HG02678 (cell line): ENCODE measurements around the gene TBC1D9B.
"Not testable (repeated sequence)": the region's sequence is repeated elsewhere in the genome, so short reads cannot be mapped to it uniquely, and the experiment has no call there.

Source experiments
- ATAC-seq: cut with Tn5 transposase; IDR thresholded peaks from one replicate; pipeline ENCODE4 v1.9.1; 2021; ENCODE audit warnings: mild to moderate bottlenecking, moderate library complexity; ENCODE audit not compliant: unreplicated experiment

The TBC1D9B gene

GRCh38 chr5:179886190-179886911 is 21.3 kb downstream of the TBC1D9B start:
- ATAC-seq: no peak

GRCh38 chr5:179885491-179886090 is 22.1 kb downstream of the TBC1D9B start:
- ATAC-seq: no peak

GRCh38 chr5:179883163-179883562 is 24.5 kb downstream of the TBC1D9B start:
- ATAC-seq: no peak

GRCh38 chr5:179882338-179882737 is 25.4 kb downstream of the TBC1D9B start:
- ATAC-seq: no peak

- ATAC-seq: no peak
Measured at GRCh38 chr5:179880848-179881590, 26.7 kb downstream of the TBC1D9B start.

GRCh38 chr5:179880066-179880650 is 27.5 kb downstream of the TBC1D9B start:
- ATAC-seq: no peak

- no peak for ATAC-seq
Measured at GRCh38 chr5:179879690-179880010, 28.0 kb downstream of the TBC1D9B start.

GRCh38 chr5:179879003-179879689 is 28.6 kb downstream of the TBC1D9B start:
- no peak for ATAC-seq

GRCh38 chr5:179878222-179879002 is 29.3 kb downstream of the TBC1D9B start:
- ATAC-seq: no peak

GRCh38 chr5:179876610-179876952 is 31.1 kb downstream of the TBC1D9B start:
- no peak for ATAC-seq

- no peak for ATAC-seq
Measured at GRCh38 chr5:179875741-179876609, 31.7 kb downstream of the TBC1D9B start.

GRCh38 chr5:179874536-179875292 is 33.0 kb downstream of the TBC1D9B start:
- no peak for ATAC-seq

- ATAC-seq: no peak
Measured at GRCh38 chr5:179874136-179874535, 33.6 kb downstream of the TBC1D9B start.

- no peak for ATAC-seq
Measured at GRCh38 chr5:179873588-179874110, 34.0 kb downstream of the TBC1D9B start.

GRCh38 chr5:179872828-179873575 is 34.7 kb downstream of the TBC1D9B start:
- no peak for ATAC-seq

GRCh38 chr5:179872055-179872827 is 35.5 kb downstream of the TBC1D9B start:
- no peak for ATAC-seq

- not testable (repeated sequence) for ATAC-seq
Measured at GRCh38 chr5:179871533-179871932, 36.2 kb downstream of the TBC1D9B start.
